Endodermal cell (in vitro differentiated cells): ENCODE results near the gene CAMTA1. TPM values are rescaled to one million over a fixed set of nuclear protein-coding genes. Genes with fewer than 3 reads are reported as not detected.

Experiments used
- DNase-seq: peaks from one replicate; pipeline ENCODE4 v3.0.0-alpha.2; 2017
- H3K27ac ChIP-seq: 2 replicates; pipeline ENCODE4 v1.5.1; 2013; ENCODE audit warnings: mild to moderate bottlenecking, low read depth, low read length, moderate library complexity
- H3K27me3 ChIP-seq: 2 replicates; pipeline ENCODE4 v1.6.1; 2013; ENCODE audit warnings: mild to moderate bottlenecking, low read length, moderate library complexity; ENCODE audit not compliant: insufficient read depth, control insufficient read depth, poor library complexity, severe bottlenecking
- H3K36me3 ChIP-seq: 2 replicates; pipeline ENCODE4 v1.7.0; 2013; ENCODE audit warnings: mild to moderate bottlenecking, low read length, moderate library complexity; ENCODE audit not compliant: control insufficient read depth, insufficient read depth
- H3K4me1 ChIP-seq: one replicate; pipeline ENCODE4 v1.7.0; 2013; ENCODE audit warnings: low read length; ENCODE audit not compliant: control insufficient read depth, insufficient read depth
- H3K4me3 ChIP-seq: 2 replicates; pipeline ENCODE4 v1.5.1; 2013; ENCODE audit warnings: mild to moderate bottlenecking, low read length, moderate library complexity
- H3K9ac ChIP-seq: 2 replicates; pipeline ENCODE4 v1.6.1; 2013; ENCODE audit warnings: mild to moderate bottlenecking, low read length, moderate library complexity; ENCODE audit not compliant: poor library complexity, severe bottlenecking; ENCODE audit errors: extremely low read depth
- H3K9me3 ChIP-seq: 2 replicates; pipeline ENCODE4 v1.6.1; 2013; ENCODE audit warnings: mild to moderate bottlenecking, low read length, moderate library complexity; ENCODE audit not compliant: control insufficient read depth
- H3K27ac Mint-ChIP-seq: 2 replicates; pipeline ENCODE4 v1.8.0; 2020; ENCODE audit warnings: mixed read lengths
- H3K27me3 Mint-ChIP-seq: 2 replicates; pipeline ENCODE4 v1.8.0; 2021; ENCODE audit warnings: mild to moderate bottlenecking, mixed read lengths; ENCODE audit not compliant: insufficient read depth
- H3K36me3 Mint-ChIP-seq: 2 replicates; pipeline ENCODE4 v1.8.0; 2020; ENCODE audit warnings: low read depth, mixed read lengths
- H3K4me1 Mint-ChIP-seq: 2 replicates; pipeline ENCODE4 v1.8.0; 2020; ENCODE audit warnings: mixed read lengths
- H3K4me3 Mint-ChIP-seq: 2 replicates; pipeline ENCODE4 v1.8.0; 2020; ENCODE audit warnings: mild to moderate bottlenecking, moderate library complexity, mixed read lengths
- H3K9me3 Mint-ChIP-seq: 2 replicates; pipeline ENCODE4 v1.8.0; 2020; ENCODE audit warnings: mild to moderate bottlenecking, mixed read lengths
- WGBS, 2 experiments: methylation state at CpG; one replicate each; pipeline versions ENCODE4 v1.1.5 to v1.1.7; 2013; ENCODE audit warnings: missing lambda C conversion rate in 2 of 2, mixed read lengths in 1 of 2; ENCODE audit not compliant: insufficient coverage in 1 of 2, insufficient read length in 1 of 2; 5-methylcytosine and 5-hydroxymethylcytosine counted together
- total RNA-seq, 2 donors: library from RNA; stranded (reverse); fragmentation: NEBNext Ultra II Directional in 1 of 2; extraction: Animal tissue kit (Norgen Biotek cat#: 25700) in 1 of 2; gene quantifications; 2 replicates in 1 of 2; 3 replicates in 1 of 2; pipeline ENCODE4 v1.2.1, GENCODE V29; 2021
- TF ChIP-seq, protein P1 (sequence below): fragments of 200-600 bp; sonication (generic); conservative IDR thresholded peaks from 2 replicates; pipeline ENCODE4 v1.5.0; 2021; ENCODE audit warnings: antibody characterized with exemption, mild to moderate bottlenecking

The CAMTA1 gene
- total RNA-seq, 2 donors from 2014 or later = 123 to 137 TPM

DNA sequence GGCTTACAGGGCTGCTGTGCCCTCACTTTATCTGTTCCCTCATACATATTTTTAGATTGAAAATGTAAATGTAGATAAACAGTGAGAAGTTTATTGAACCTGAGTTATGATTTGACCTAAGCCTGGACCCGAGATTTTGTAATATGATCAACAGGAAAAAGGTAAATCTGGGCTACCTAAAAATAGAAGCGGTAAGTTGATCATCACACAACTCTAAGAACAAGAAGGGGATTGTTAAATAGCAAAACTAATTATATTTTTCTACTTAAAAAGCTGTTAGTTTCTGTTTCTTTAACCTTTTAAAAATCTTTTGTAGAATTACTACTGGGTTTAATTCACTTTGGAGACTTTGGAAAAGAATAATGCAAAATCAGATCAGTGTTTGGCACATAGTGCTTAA is 35.6 kb downstream of the CAMTA1 start:
- H3K4me3 Mint-ChIP-seq = no peak overlapping the region
- H3K27ac Mint-ChIP-seq = no peak overlapping the region
- Histone ChIP-seq H3K9me3 (no peaks in the 10 kb centered on the region), H3K9ac (no peak overlapping the region), H3K36me3 (peaks cover 6% of the 10 kb centered on the region), H3K27ac (no peak overlapping the region), H3K4me1 (peaks cover 2% of the 10 kb centered on the region), H3K4me3 (no peak overlapping the region), H3K27me3 (no peaks in the 10 kb centered on the region)
- no peak for DNase-seq
- TF ChIP-seq, protein P1, sequence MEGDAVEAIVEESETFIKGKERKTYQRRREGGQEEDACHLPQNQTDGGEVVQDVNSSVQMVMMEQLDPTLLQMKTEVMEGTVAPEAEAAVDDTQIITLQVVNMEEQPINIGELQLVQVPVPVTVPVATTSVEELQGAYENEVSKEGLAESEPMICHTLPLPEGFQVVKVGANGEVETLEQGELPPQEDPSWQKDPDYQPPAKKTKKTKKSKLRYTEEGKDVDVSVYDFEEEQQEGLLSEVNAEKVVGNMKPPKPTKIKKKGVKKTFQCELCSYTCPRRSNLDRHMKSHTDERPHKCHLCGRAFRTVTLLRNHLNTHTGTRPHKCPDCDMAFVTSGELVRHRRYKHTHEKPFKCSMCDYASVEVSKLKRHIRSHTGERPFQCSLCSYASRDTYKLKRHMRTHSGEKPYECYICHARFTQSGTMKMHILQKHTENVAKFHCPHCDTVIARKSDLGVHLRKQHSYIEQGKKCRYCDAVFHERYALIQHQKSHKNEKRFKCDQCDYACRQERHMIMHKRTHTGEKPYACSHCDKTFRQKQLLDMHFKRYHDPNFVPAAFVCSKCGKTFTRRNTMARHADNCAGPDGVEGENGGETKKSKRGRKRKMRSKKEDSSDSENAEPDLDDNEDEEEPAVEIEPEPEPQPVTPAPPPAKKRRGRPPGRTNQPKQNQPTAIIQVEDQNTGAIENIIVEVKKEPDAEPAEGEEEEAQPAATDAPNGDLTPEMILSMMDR = no peak
- peaks cover 6% of the 10 kb centered on the region for H3K36me3 Mint-ChIP-seq
- no peaks in the 10 kb centered on the region for H3K9me3 Mint-ChIP-seq
- 96 to 100% methylated on average over 1 of the region's 2 CpGs for WGBS, 2 experiments
- H3K4me1 Mint-ChIP-seq = peaks cover 6% of the 10 kb centered on the region
- H3K27me3 Mint-ChIP-seq = no peaks in the 10 kb centered on the region

DNA sequence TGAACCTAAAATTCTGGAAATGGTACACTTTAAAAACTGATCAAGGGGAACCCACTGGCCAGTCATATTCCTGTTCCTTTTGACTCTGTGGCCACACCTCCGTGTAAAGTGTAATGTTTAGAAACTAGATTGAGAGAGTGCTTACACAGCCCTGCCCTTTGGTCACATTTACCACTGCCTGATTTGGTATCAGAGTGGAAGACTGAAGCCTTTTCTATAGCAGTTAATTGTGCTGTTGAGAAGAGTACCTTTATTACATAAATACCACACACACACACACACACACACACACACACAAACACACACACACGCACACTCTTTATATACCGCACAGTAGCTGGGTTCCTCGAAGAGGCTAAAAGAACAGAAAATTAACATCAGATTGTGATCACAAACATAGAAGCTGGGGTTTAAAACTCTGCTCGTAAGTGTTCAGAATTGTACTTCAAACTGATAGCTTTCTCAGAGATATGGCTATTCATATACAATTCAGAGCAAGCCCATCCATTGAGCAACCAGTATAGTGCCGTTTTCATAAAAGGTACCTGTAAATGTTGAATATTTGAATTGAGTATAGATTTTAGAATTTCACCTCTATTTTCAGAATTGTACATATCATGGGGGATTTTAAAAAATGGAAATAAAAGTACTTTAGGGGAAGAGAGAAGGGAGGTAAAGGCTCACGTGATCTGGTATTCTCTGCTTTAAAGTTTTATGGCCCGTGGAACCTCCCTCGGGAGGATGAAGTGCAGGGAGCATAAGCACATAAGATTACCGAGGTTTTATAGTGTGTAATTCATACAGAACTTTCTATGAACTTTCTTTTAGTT is 37.5 kb downstream of the CAMTA1 start:
- Mint-ChIP-seq H3K27me3 (no peaks in the 10 kb centered on the region), H3K36me3 (peaks cover 15% of the 10 kb centered on the region), H3K27ac (no peak overlapping the region), H3K4me1 (peaks cover 9% of the 10 kb centered on the region), H3K4me3 (no peak overlapping the region), H3K9me3 (no peaks in the 10 kb centered on the region)
- Histone ChIP-seq H3K4me1 (no peaks in the 10 kb centered on the region), H3K9me3 (no peaks in the 10 kb centered on the region), H3K9ac (no peak overlapping the region), H3K36me3 (peaks cover 24% of the 10 kb centered on the region), H3K4me3 (no peak overlapping the region), H3K27me3 (no peaks in the 10 kb centered on the region), H3K27ac (no peak overlapping the region)
- WGBS, 2 experiments = 92% methylated on average over 6 to 10 of the region's 10 CpGs
- no peak for DNase-seq
- TF ChIP-seq, protein P1 = no peak

DNA sequence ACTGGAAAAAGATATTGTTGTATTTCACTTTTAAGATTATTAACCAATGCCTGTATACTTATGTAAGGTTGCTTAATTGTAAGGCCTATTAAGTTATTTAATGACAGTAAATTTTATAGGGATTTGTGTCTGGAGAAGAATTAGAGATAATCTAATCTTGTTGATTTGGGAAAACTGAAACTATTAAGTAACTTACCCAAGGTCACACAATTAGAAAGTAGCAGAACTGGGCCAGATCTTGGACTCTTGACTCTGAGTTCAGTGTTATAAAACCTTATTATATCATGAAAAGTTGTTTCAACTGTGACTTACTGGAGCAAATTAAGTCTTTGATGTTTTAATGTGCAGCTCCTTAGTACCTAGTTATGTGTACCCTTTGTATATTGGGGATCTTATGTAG is 38.5 kb downstream of the CAMTA1 start:
- Histone ChIP-seq H3K36me3 (peaks cover 27% of the 10 kb centered on the region), H3K27me3 (no peaks in the 10 kb centered on the region), H3K27ac (no peak overlapping the region), H3K9ac (no peak overlapping the region), H3K4me1 (no peaks in the 10 kb centered on the region), H3K9me3 (no peaks in the 10 kb centered on the region), H3K4me3 (no peak overlapping the region)
- Mint-ChIP-seq H3K36me3 (peaks cover 18% of the 10 kb centered on the region), H3K4me3 (no peak overlapping the region), H3K27ac (no peak overlapping the region), H3K27me3 (no peaks in the 10 kb centered on the region), H3K9me3 (no peaks in the 10 kb centered on the region), H3K4me1 (peaks cover 9% of the 10 kb centered on the region)
- DNase-seq = no peak
- TF ChIP-seq, protein P1 = no peak
